Stimulated activated CD4-positive, alpha-beta T cell treated with anti-CD3 and anti-CD28 coated beads, Interleukin-15, amount 100 ng/mL, for 1 hour (primary cell): ENCODE measurements around the gene OAS3.

Experiments used
- DNase-seq, 2 donors: peaks; one replicate each; pipeline ENCODE4 v3.0.0-alpha.2; 2020; ENCODE audit warnings: low read depth in 1 of 2, low spot score in 1 of 2

OAS3 gene

DNA sequence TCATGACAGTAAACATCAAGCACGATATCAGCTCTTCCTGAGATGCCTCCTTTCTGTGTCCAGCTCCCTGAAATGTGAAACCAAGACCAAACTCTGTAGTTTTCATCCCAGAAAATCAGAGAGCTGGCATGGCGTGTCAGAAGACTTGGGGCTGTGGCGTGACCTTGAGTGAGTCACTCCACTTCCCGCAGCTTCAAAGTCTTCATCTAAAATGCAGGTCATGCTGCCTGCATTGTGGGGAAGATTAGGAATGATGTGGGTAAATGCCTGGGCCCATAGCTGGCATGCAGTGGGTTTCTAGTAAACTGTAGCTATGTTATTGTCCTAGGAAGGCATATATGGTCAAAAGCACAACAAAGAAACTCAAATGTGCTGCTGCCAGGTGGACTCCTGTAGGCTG lies 68.9 kb downstream of the OAS3 start:
- no peak for DNase-seq

DNA sequence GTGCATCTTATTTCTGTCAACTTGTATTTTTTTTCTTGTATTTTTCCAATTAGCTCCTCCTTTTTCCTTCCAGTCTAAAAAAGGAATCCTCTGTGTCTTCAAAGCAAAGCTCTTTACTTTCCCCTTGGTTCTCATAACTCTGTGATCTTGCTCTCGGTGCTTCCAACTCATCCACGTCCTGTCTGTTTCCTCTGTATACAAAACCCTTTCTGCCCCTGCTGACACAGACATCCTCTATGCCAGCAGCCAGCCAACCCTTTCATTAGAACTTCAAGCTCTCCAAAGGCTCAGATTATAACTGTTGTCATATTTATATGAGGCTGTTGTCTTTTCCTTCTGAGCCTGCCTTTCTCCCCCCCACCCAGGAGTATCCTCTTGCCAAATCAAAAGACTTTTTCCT lies 72.4 kb downstream of the OAS3 start:
- DNase-seq: no peak

DNA sequence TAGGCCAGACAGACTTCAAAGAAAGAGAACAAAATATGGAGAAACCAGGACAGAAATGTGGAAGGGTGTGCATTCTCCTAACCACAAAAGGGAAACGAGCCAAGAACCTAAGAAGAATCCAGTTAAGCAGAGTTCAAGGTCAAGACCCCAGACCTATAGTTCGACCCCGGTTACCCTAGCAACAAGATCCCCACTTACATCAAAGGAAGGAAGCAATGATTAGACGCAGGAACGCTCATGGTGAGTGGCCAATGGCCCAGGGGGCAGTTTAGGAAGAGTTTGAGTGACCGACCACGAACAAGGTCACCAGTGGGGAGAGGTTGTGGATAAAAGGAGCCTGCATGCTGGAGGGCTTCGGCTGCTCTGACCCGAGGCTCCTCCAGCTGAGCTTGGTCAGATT lies 76.3 kb downstream of the OAS3 start:
- no peak for DNase-seq

DNA sequence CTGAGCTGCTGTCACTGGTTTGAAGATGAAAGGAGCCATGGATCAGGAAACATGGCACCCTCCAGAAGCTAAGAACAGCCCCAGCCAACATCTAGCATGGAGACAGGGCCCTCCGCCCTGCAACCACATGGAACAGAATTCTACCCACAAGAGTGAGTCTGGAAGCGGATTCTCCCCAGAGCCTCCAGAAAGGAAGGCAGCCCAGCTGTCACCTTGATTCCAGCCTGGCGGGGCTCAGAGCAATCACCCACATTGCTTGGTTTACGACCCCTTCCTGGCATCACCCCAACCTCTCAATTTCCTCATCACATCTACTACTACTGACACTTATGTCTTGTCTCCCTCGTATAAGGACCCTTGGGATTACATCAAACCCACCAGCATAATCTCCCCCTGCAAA lies 78.5 kb downstream of the OAS3 start:
- no peak for DNase-seq

DNA sequence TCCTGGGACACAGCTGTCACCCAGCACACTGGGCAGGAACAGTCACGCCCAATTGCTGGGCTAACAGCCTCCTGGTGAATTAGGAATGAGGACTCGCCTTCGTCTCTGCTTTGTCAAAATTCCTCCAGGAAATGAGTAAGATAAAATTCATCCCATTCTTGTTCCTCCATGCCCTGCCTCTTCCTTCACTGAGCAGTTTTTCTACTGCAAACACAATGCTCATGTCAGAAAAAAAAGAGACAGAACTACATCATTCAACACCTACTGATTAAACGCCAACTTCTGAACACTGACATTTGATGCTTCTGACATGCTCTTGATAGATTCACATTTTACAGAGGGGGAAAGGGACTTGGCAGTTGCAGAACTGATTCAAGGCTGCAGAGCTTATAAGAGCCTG lies 80.8 kb downstream of the OAS3 start:
- no peak for DNase-seq

DNA sequence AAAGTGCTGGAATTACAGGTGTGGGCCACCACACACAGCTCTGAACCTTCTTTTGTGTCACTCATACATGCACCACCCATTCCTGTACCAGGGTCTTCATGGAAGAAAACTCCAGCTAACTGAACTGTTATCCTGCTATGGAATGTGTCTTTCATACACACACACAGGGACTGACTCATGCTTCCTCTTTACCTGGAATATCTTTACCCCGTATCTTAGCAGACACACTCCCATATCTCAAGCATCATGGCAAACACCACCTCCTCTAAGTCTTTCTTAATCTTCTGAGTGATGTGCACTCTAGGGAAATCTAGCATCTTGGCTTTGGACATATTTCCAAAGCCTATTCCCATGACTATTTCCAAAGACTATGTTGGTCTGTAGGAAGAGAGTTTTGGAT lies 83.2 kb downstream of the OAS3 start:
- no peak for DNase-seq
